Vagina (tissue), 2 donors: ENCODE data around the gene FOXN3.

Experiments
- POLR2A ChIP-seq, 2 donors: fragments of 450-650 bp; IDR thresholded peaks; one replicate each; pipeline ENCODE4 v1.6.1; 2017; ENCODE audit warnings: antibody characterized with exemption in 2 of 2, mild to moderate bottlenecking in 2 of 2, moderate library complexity in 2 of 2
- TF ChIP-seq, protein P1 (sequence below), 3 experiments: fragments of 450-650 bp in 2 of 3; fragments of 200-600 bp in 1 of 3; sonication (generic) in 1 of 3; IDR thresholded peaks; one replicate each; pipeline ENCODE4 v1.5.1; 2017 to 2019; ENCODE audit warnings: antibody characterized with exemption in 3 of 3, mild to moderate bottlenecking in 2 of 3, moderate library complexity in 2 of 3

DNA sequence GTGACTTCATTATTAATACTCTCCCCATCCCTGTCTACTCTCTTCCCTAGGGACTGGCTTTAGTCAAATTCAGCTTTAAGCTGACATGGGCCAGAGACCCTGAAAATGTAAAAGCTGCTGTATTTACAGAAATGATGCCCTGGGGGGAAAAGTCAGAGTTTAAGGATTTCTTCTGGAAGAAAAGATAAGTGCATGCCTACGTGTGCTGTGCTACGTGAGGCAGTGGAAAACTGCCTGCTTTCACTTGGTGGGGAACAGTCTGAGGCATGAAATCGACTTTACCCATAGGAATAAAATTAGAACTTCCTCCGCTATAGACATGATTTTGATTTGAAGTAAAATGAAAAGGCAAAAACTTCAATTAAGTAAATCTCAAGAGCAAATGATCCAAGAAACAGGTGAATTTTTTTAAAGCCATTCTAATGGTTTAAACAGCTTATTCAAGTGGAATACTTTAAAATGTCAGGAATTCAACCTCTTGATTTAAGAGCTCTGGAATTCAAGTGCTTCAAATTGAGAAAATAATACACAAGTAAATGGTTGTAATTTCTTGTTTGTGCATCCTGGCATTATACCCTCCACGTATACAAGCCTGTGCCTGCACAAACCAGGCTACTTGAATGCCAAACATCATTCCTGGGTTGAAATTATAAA, 168.5 kb downstream of the FOXN3 start:
- TF ChIP-seq POLR2A (IDR thresholded peaks at IDR 0.05), result no peak
- TF ChIP-seq, protein P1, sequence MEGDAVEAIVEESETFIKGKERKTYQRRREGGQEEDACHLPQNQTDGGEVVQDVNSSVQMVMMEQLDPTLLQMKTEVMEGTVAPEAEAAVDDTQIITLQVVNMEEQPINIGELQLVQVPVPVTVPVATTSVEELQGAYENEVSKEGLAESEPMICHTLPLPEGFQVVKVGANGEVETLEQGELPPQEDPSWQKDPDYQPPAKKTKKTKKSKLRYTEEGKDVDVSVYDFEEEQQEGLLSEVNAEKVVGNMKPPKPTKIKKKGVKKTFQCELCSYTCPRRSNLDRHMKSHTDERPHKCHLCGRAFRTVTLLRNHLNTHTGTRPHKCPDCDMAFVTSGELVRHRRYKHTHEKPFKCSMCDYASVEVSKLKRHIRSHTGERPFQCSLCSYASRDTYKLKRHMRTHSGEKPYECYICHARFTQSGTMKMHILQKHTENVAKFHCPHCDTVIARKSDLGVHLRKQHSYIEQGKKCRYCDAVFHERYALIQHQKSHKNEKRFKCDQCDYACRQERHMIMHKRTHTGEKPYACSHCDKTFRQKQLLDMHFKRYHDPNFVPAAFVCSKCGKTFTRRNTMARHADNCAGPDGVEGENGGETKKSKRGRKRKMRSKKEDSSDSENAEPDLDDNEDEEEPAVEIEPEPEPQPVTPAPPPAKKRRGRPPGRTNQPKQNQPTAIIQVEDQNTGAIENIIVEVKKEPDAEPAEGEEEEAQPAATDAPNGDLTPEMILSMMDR (IDR thresholded peaks at IDR 0.05), result no peak
